Activated CD4-positive, alpha-beta T cell treated with anti-CD3 and anti-CD28 coated beads, Interleukin-2, amount 10 ng/mL, durations not matched to agents 7 days and 5 days (primary cell): ENCODE data around the gene SRC. TPM values are rescaled to one million over a fixed set of nuclear protein-coding genes. Genes with fewer than 3 reads are reported as not detected.

Source experiments
- CTCF ChIA-PET: fragments of 350-600 bp; sonication (Branson Sonifier 250); formaldehyde crosslinking; loops from one replicate; lab custom pipeline; 2021; ENCODE audit warnings: antibody characterized with exemption; lab: Charles Lee
- POLR2A ChIA-PET: fragments of 350-600 bp; sonication (Branson Sonifier 250); formaldehyde crosslinking; loops from one replicate; lab custom pipeline; 2021; ENCODE audit warnings: antibody characterized with exemption; lab: Charles Lee
- DNase-seq: peaks from one replicate; pipeline ENCODE4 v3.0.0-alpha.2; 2020
- H3K27ac Mint-ChIP-seq: one replicate; pipeline ENCODE4 v1.8.0; 2021; ENCODE audit warnings: mild to moderate bottlenecking, moderate library complexity, mixed read lengths
- H3K27me3 Mint-ChIP-seq: one replicate; pipeline ENCODE4 v1.8.0; 2021; ENCODE audit warnings: mixed read lengths
- H3K36me3 Mint-ChIP-seq: one replicate; pipeline ENCODE4 v1.8.0; 2021; ENCODE audit warnings: low read depth, mixed read lengths
- H3K4me1 Mint-ChIP-seq: one replicate; pipeline ENCODE4 v1.8.0; 2021; ENCODE audit warnings: mixed read lengths
- H3K4me3 Mint-ChIP-seq: one replicate; pipeline ENCODE4 v1.8.0; 2021; ENCODE audit warnings: mild to moderate bottlenecking, moderate library complexity, mixed read lengths
- H3K9me3 Mint-ChIP-seq: one replicate; pipeline ENCODE4 v1.8.0; 2021; ENCODE audit warnings: mixed read lengths
- total RNA-seq, 2 experiments: library from RNA; stranded (reverse); gene quantifications; one replicate each; pipeline ENCODE4 v1.2.3, GENCODE V29; 2021

Gene SRC
- total RNA-seq, 2 experiments from 2014 or later = 2.1 to 2.6 TPM

- ChIA-PET CTCF (no interaction called here), POLR2A (no interaction called here)
- no peak for DNase-seq
- Mint-ChIP-seq H3K4me1 (no peaks in the 10 kb centered on the region), H3K4me3 (no peak overlapping the region), H3K9me3 (no peaks in the 10 kb centered on the region), H3K27me3 (peaks cover 14% of the 10 kb centered on the region), H3K36me3 (no peaks in the 10 kb centered on the region), H3K27ac (no peak overlapping the region)
Observed at GRCh38 chr20:37425103-37425625, 79.2 kb downstream of the SRC start.

DNA sequence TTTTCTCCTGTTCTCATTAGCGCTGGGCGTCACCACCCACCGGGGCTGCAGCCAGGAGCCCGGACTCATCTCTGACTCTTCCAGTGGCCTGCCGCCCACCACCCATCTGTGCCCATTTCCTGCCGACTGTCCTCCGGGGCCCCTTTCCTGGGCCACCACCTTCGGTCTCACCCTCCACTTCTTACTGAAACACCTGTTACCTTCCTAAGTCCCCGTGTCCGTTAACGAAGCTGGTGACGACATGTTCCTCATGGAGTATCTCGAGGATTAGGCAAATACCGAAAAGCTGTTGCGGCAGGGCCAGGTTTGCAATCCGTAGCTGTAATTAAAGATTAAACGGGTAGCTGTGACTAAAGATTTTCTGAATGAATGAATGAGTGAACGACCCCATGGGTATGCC lies 80.2 kb downstream of the SRC start:
- no peaks in the 10 kb centered on the region for H3K9me3 Mint-ChIP-seq
- H3K27me3 Mint-ChIP-seq = peaks cover 12% of the 10 kb centered on the region
- H3K4me1 Mint-ChIP-seq = no peaks in the 10 kb centered on the region
- ChIA-PET POLR2A (no interaction called here), CTCF (no interaction called here)
- H3K4me3 Mint-ChIP-seq = no peak overlapping the region
- no peak for DNase-seq
- H3K36me3 Mint-ChIP-seq = no peaks in the 10 kb centered on the region
- H3K27ac Mint-ChIP-seq = no peak overlapping the region

- H3K27ac Mint-ChIP-seq = no peak overlapping the region
- no peaks in the 10 kb centered on the region for H3K9me3 Mint-ChIP-seq
- DNase-seq = no peak
- H3K4me1 Mint-ChIP-seq = no peaks in the 10 kb centered on the region
- no peaks in the 10 kb centered on the region for H3K36me3 Mint-ChIP-seq
- H3K4me3 Mint-ChIP-seq = no peak overlapping the region
- peaks cover 4% of the 10 kb centered on the region for H3K27me3 Mint-ChIP-seq
- POLR2A ChIA-PET = no interaction called here
- CTCF ChIA-PET = no interaction called here
Observed at GRCh38 chr20:37426978-37427377, 81.0 kb downstream of the SRC start.

- H3K9me3 Mint-ChIP-seq = no peaks in the 10 kb centered on the region
- no peak overlapping the region for H3K27ac Mint-ChIP-seq
Observed at GRCh38 chr20:37430044-37430443, 84.1 kb downstream of the SRC start.

DNA sequence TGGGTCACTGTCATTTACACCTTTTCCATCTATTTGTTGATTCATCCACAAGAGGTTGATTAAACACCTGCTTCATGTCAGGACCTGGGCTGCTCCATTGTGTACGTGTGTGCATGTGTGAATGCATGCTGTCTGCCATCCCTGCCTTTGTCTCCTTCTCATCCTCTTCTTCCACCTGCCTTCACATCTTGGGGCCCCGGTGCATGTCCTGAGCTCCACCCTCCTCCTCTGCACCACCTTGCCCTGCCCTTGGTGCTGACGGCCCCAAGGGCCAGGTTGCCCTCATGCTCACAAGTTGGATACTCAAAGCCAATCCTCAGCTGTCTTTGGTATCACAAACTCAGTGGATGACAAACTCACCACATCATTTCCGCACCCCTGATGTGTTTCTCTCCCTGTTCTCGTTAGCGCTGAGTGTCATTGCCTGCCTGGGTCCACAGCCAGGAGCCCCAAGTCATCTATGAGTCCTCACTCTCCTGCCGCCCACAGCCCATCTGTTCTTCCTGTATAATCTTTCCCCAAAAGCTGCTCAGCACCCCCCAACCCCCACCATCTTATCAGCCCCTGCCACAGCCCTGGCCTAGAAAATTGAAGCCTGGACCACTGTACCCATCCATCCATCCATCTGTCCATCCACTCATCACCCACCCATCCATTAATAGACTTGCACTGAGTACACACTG lies 85.0 kb downstream of the SRC start:
- Mint-ChIP-seq H3K4me3 (no peak overlapping the region), H3K27ac (no peak overlapping the region), H3K4me1 (no peaks in the 10 kb centered on the region), H3K36me3 (no peaks in the 10 kb centered on the region), H3K9me3 (no peaks in the 10 kb centered on the region), H3K27me3 (no peaks in the 10 kb centered on the region)
- no peak for DNase-seq
- POLR2A ChIA-PET = no interaction called here
- CTCF ChIA-PET = no interaction called here

More at GRCh38 chr20:37430044-37430443, 84.1 kb downstream of the SRC start:
- no peaks in the 10 kb centered on the region for H3K27me3 Mint-ChIP-seq
- no peaks in the 10 kb centered on the region for H3K36me3 Mint-ChIP-seq
- H3K4me1 Mint-ChIP-seq = no peaks in the 10 kb centered on the region
- no peak overlapping the region for H3K4me3 Mint-ChIP-seq
- DNase-seq = no peak
- ChIA-PET POLR2A (no interaction called here), CTCF (no interaction called here)

- no peak overlapping the region for H3K27ac Mint-ChIP-seq
- no peaks in the 10 kb centered on the region for H3K4me1 Mint-ChIP-seq
- ChIA-PET POLR2A (no interaction called here), CTCF (no interaction called here)
- no peak overlapping the region for H3K4me3 Mint-ChIP-seq
- H3K9me3 Mint-ChIP-seq = no peaks in the 10 kb centered on the region
- H3K27me3 Mint-ChIP-seq = no peaks in the 10 kb centered on the region
- no peaks in the 10 kb centered on the region for H3K36me3 Mint-ChIP-seq
- no peak for DNase-seq
Observed at GRCh38 chr20:37431786-37432185, 85.8 kb downstream of the SRC start.

DNA sequence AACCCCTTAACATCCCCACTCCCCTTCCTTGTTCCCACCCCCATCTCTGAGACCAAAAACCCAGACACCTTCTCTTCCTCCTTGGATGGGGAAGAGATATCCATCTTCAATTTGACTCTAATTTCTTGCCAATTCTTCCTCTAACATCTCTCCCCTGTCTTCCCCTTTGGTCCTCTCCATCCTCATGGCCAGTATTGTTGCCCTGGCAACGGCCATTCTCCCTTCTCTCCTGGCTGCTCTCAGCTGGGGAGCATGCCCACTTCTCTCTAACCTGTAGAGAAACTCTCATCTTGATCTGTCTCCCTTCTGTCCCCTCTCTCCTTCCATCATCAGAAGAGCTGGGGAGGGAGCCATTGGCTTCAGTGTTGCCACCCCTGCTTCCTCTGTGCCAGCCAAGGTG lies 86.7 kb downstream of the SRC start:
- H3K27me3 Mint-ChIP-seq = no peaks in the 10 kb centered on the region
- H3K36me3 Mint-ChIP-seq = no peaks in the 10 kb centered on the region
- CTCF ChIA-PET = no interaction called here
- H3K4me3 Mint-ChIP-seq = no peak overlapping the region
- DNase-seq = no peak
- H3K27ac Mint-ChIP-seq = no peak overlapping the region
- POLR2A ChIA-PET = no interaction called here
- no peaks in the 10 kb centered on the region for H3K4me1 Mint-ChIP-seq
- H3K9me3 Mint-ChIP-seq = no peaks in the 10 kb centered on the region

DNA sequence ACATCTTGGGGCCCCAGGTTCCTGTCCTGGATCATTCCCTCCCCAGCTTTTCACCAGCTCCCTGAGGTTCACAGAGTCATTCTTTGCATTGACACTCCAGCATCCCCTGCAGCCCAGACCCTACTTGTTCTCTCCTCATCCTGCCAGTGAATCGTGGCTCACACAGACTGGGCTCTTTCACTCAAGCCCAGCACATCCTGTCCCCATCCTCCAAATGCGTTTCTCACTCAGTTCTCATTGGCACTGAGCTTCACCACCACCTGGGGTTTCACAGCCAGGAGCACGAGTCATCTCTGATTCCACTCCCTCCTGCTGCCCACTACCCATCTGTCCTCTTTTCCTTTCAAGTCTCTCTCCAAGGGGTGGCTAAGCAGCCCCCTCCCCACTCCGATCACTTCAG lies 89.7 kb downstream of the SRC start:
- DNase-seq = no peak
- Mint-ChIP-seq H3K4me1 (no peaks in the 10 kb centered on the region), H3K27me3 (no peaks in the 10 kb centered on the region), H3K4me3 (no peak overlapping the region), H3K36me3 (no peaks in the 10 kb centered on the region), H3K27ac (no peak overlapping the region), H3K9me3 (no peaks in the 10 kb centered on the region)
- ChIA-PET POLR2A (no interaction called here), CTCF (no interaction called here)

DNA sequence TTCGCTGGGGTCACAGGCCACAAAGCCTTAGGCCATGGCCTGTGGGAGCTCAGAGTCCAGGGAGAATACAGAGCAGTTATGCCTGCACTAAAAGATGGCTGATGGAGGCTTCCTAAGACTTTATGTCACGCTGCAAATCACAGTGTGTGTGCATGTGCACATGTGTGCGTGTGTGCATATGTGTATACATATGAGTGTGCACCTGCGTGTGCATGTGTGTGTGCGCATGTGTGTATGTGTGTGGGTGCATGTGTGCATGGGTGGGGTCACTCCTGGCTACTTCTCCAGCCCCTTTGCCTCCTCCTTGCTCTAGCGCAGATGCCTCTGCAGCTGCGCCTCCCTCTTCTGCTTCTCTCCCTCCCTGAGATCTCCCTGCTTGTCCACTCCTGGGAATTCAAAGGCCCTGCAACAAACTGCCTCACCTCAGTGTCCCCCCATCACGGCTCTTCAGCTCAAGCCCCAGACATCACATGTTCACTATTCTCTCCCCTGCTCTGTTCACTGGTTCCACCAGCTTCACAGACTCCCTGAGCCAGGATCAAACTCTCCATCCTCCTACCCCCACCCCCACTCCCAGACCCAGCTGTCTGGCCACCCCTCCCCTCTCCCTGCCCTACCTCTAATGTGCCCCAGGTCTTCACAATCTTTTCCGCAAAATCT lies 90.7 kb downstream of the SRC start:
- DNase-seq = no peak
- no peak overlapping the region for H3K4me3 Mint-ChIP-seq
- no peak overlapping the region for H3K27ac Mint-ChIP-seq
- ChIA-PET POLR2A (no interaction called here), CTCF (no interaction called here)
- no peaks in the 10 kb centered on the region for H3K4me1 Mint-ChIP-seq
- no peaks in the 10 kb centered on the region for H3K27me3 Mint-ChIP-seq
- H3K36me3 Mint-ChIP-seq = no peaks in the 10 kb centered on the region
- no peaks in the 10 kb centered on the region for H3K9me3 Mint-ChIP-seq

- CTCF ChIA-PET = no interaction called here
- Mint-ChIP-seq H3K9me3 (no peaks in the 10 kb centered on the region), H3K27ac (no peak overlapping the region), H3K4me1 (no peaks in the 10 kb centered on the region), H3K36me3 (no peaks in the 10 kb centered on the region), H3K27me3 (no peaks in the 10 kb centered on the region), H3K4me3 (no peak overlapping the region)
- DNase-seq = no peak
- POLR2A ChIA-PET = no interaction called here
Observed at GRCh38 chr20:37437676-37438075, 91.7 kb downstream of the SRC start.

GRCh38 chr20:37438464-37439222 lies 92.7 kb downstream of the SRC start:
- no peaks in the 10 kb centered on the region for H3K9me3 Mint-ChIP-seq
- CTCF ChIA-PET = no interaction called here

DNA sequence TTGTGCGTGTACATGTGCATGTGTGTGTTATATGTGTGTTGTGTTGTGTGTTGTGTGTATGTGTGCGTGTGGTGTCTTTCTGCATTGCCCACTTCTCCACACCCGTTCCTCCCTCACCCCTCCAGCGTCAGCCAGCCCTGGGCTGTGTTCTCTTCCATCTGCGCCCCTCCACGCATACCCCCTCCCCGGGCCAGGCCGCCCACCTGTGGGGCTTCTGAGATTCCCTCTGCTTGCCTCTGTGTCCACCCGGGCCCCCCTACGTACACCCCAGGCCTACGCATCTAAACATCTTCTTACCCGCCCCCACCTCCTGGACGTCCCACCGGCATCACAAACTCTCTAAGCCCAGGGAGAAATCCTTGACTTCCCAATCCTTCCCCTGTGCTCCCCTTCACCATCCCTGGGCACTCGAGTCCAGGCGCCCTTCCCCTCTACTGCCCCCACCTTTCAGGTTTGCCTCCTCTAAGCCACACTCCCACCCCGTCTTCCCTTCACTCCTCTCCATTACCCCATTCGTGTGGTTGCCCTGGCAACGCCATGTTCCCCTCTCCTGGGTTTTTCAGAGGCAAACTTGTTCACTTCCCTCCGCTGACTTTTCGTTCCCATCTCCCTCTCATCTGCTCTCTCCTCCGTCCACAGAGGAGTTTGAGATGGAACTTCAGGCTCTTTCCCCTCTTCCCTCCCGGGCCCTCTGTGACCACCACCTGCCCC lies 93.4 kb downstream of the SRC start:
- H3K36me3 Mint-ChIP-seq = no peaks in the 10 kb centered on the region
- H3K27me3 Mint-ChIP-seq = no peaks in the 10 kb centered on the region
- no peak overlapping the region for H3K4me3 Mint-ChIP-seq
- H3K27ac Mint-ChIP-seq = no peak overlapping the region
- no peaks in the 10 kb centered on the region for H3K9me3 Mint-ChIP-seq
- POLR2A ChIA-PET = no interaction called here
- DNase-seq = no peak
- H3K4me1 Mint-ChIP-seq = no peaks in the 10 kb centered on the region
- CTCF ChIA-PET = no interaction called here

More at GRCh38 chr20:37438464-37439222, 92.7 kb downstream of the SRC start:
- DNase-seq = no peak
- Mint-ChIP-seq H3K4me1 (no peaks in the 10 kb centered on the region), H3K27ac (no peak overlapping the region), H3K27me3 (no peaks in the 10 kb centered on the region), H3K36me3 (no peaks in the 10 kb centered on the region), H3K4me3 (no peak overlapping the region)
- POLR2A ChIA-PET = no interaction called here

DNA sequence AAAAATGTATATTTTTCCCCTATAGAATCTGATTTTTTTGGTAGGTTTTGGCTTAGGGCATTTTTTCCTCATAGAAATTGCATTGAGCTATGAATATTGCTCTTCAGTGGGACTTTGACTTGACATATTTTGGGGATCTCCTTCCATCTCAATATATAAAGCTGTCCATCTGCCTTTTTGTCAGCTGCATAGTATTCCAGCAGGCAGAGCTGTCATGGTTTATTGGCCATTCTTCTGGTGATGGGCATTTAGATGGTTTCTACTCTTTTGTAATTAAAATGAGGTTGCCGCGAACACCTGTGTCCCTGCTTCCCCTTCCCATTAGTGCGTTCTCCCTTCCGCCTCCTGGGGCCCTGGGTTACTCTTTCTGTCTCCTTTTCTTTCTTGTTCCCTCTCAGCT lies 95.1 kb downstream of the SRC start:
- H3K36me3 Mint-ChIP-seq = no peaks in the 10 kb centered on the region
- H3K9me3 Mint-ChIP-seq = no peaks in the 10 kb centered on the region
- ChIA-PET CTCF (interaction anchor here (1.2 kb wide), 1 partner anchor 56 kb away, joined by 3 read pairs; no protein-coding TSS in a partner anchor), POLR2A (no interaction called here)
- no peaks in the 10 kb centered on the region for H3K27me3 Mint-ChIP-seq
- H3K4me3 Mint-ChIP-seq = no peak overlapping the region
- H3K4me1 Mint-ChIP-seq = no peaks in the 10 kb centered on the region
- DNase-seq = no peak
- no peak overlapping the region for H3K27ac Mint-ChIP-seq
